Measurements from ENCODE around the gene SNRPD1.
"Not testable (repeated sequence)": the region's sequence is repeated elsewhere in the genome, so short reads cannot be mapped to it uniquely, and the experiment has no call there.

SNRPD1 gene

GRCh38 chr18:21638822-21639221 lies 26.7 kb downstream of the SNRPD1 start:
- DNase-seq: no peak

GRCh38 chr18:21640375-21640774 lies 28.3 kb downstream of the SNRPD1 start:
- not testable (repeated sequence) for DNase-seq

- no peak for DNase-seq
These were observed 38.2 kb downstream of the SNRPD1 start for GRCh38 chr18:21650311-21650710.

GRCh38 chr18:21652073-21652472 lies 40.0 kb downstream of the SNRPD1 start:
- DNase-seq: no peak

GRCh38 chr18:21653361-21653760 lies 41.2 kb downstream of the SNRPD1 start:
- no peak for DNase-seq

- DNase-seq: no peak
These were observed 44.3 kb downstream of the SNRPD1 start for GRCh38 chr18:21656402-21656801.

GRCh38 chr18:21660078-21660477 lies 48.0 kb downstream of the SNRPD1 start:
- no peak for DNase-seq

- no peak for DNase-seq
These were observed 50.5 kb downstream of the SNRPD1 start for GRCh38 chr18:21662581-21662980.

- no peak for DNase-seq
These were observed 51.5 kb downstream of the SNRPD1 start for GRCh38 chr18:21663578-21663977.

GRCh38 chr18:21664069-21664468 lies 52.0 kb downstream of the SNRPD1 start:
- DNase-seq: no peak

GRCh38 chr18:21669736-21670285 lies 57.7 kb downstream of the SNRPD1 start:
- no peak for DNase-seq

GRCh38 chr18:21672521-21673267 lies 60.6 kb downstream of the SNRPD1 start:
- DNase-seq: no peak

- not testable (repeated sequence) for DNase-seq
These were observed 63.2 kb downstream of the SNRPD1 start for GRCh38 chr18:21675354-21675753.

- no peak for DNase-seq
These were observed 66.7 kb downstream of the SNRPD1 start for GRCh38 chr18:21678859-21679258.

GRCh38 chr18:21680161-21680560 lies 68.0 kb downstream of the SNRPD1 start:
- DNase-seq: no peak

- DNase-seq: peak; percentile 52
These were observed 70.4 kb downstream of the SNRPD1 start for GRCh38 chr18:21682371-21683051.

All from GDM1 (cell line).